ENCODE results near the gene FAHD1. TPM values are rescaled to one million over a fixed set of nuclear protein-coding genes. Genes with fewer than 3 reads are reported as not detected.
"Not testable (repeated sequence)": the region's sequence is repeated elsewhere in the genome, so short reads cannot be mapped to it uniquely, and the experiment has no call there.

Gene FAHD1
- polyA plus RNA-seq, 3 donors from 2014 or later, result 22.7 to 35.4 (median 24.8) TPM

DNA sequence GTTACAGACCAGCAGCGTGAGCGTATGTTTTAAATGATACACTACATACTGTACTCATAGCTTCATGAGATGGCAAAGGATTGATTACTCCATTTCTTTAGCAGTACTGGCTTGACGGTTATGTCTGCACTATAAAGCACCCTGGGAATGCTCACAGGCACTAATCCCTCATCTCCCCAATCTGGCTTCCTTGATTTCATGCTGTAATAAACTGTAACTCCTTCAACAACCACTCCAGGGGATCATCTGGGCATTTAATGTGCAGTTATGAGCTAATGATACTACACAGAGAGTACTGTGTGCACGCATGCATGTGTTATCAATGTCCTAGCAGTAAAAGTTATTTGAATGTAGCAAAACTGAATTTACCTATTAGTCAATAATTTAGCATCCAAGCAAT is 24.8 kb downstream of the FAHD1 start:
- no peak for DNase-seq
- H3K36me3 Mint-ChIP-seq, result no peaks in the 10 kb centered on the region
- H3K4me3 Mint-ChIP-seq, result no peak overlapping the region
- no peaks in the 10 kb centered on the region for H3K4me1 Mint-ChIP-seq
- no peaks in the 10 kb centered on the region for H3K9me3 Mint-ChIP-seq
- H3K27ac Mint-ChIP-seq, result no peak overlapping the region
- peaks cover 3 to 7% (median 4%) of the 10 kb centered on the region in 3 donors for H3K27me3 Mint-ChIP-seq (ENCODE audit: low read depth in 3 of 3)

DNA sequence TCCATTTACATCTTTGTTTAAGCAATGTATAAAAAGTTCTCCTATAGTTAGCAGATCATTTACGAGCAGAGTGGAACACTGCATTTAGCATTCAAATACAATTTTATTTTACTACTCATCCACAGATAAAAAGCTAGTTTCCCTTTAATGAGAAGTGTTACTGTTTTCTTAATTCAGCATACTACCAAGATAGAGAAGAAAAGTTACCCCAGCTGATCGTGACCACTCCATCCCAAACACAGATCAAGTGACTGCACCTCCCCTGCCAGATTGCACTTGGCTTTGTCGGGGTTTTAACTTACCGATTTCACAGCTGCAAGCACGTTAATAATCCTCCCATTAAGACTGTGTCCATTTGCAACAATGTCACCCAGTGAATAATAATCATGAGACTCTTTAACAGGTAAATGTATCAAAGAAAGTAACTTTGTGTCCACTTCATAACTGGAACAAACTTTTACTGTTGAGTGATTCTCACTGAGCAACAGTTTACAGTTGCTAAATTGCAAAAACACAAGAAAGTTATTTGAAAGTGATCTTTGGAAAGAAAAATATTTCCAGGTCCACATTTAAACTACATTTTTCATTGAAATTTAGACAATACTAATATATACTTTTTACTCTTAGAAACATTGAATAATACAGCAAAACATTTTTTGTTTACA is 30.6 kb downstream of the FAHD1 start:
- H3K4me3 Mint-ChIP-seq, result no peak overlapping the region
- no peak overlapping the region for H3K27ac Mint-ChIP-seq
- H3K27me3 Mint-ChIP-seq (ENCODE audit: low read depth in 3 of 3), result peaks cover 4 to 17% (median 7%) of the 10 kb centered on the region in 3 donors
- no peaks in the 10 kb centered on the region for H3K36me3 Mint-ChIP-seq
- DNase-seq, result no peak
- H3K4me1 Mint-ChIP-seq, result no peaks in the 10 kb centered on the region
- H3K9me3 Mint-ChIP-seq, result no peaks in the 10 kb centered on the region

DNA sequence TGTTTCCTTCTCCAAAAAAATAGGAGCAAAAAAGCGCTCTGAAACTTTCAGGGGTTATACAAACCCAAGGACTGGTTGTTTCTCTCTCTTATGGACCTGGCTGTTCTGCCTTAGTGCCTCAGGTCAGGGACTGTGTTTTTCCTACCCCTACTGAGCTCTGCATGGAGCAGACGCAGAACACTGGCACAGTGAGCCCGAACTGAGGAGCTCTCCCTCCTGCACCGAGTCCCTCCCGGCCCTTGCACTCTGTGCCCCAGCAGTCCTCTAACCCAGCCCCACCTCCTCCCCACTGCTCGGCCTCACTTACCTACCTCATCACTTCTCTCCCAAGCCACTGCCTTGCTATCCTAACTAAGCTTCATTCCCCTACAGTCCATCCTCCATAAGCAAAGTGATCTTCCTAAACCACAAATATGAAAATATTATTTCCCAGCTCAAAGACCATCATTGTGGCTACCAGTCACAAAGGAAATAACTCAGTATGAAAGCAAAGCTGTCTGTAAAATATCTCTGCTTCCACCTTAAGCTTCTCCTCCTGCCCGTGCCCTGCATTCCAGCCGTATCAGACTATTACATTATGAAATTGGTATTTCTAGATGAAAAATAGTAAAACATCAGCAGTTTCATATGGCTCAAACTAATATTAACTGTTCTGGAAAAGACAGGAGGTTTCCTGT is 31.3 kb downstream of the FAHD1 start:
- peaks cover 4 to 17% (median 7%) of the 10 kb centered on the region in 3 donors for H3K27me3 Mint-ChIP-seq (ENCODE audit: low read depth in 3 of 3)
- no peak for DNase-seq
- no peaks in the 10 kb centered on the region for H3K36me3 Mint-ChIP-seq
- H3K4me1 Mint-ChIP-seq, result no peaks in the 10 kb centered on the region
- no peaks in the 10 kb centered on the region for H3K9me3 Mint-ChIP-seq
- no peak overlapping the region for H3K27ac Mint-ChIP-seq
- H3K4me3 Mint-ChIP-seq, result no peak overlapping the region

DNA sequence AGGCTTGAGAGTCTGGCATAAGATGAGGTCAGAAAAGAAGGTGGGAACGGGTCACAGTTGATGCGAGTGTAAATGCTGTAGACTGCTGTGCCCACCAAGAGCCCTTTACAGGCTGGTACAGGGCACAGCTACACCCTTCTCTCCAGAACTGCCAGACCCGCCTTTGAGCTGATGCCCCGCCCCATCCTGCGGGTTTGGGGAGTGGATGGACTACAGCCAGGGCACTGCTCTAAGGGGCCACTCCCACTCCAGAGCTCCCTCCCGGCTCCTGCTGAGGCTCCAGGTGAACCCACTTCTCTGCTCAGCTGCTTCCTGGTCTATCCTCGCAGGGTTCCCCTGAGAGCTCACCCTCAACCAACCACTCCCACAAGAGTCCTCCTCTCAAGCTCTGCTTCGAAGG is 32.6 kb downstream of the FAHD1 start:
- Mint-ChIP-seq H3K4me3 (no peak overlapping the region), H3K36me3 (no peaks in the 10 kb centered on the region), H3K27me3 (ENCODE audit: low read depth in 3 of 3) (peaks cover 4 to 15% (median 7%) of the 10 kb centered on the region in 3 donors), H3K27ac (no peak overlapping the region), H3K9me3 (no peaks in the 10 kb centered on the region), H3K4me1 (no peaks in the 10 kb centered on the region)
- DNase-seq, result no peak

DNA sequence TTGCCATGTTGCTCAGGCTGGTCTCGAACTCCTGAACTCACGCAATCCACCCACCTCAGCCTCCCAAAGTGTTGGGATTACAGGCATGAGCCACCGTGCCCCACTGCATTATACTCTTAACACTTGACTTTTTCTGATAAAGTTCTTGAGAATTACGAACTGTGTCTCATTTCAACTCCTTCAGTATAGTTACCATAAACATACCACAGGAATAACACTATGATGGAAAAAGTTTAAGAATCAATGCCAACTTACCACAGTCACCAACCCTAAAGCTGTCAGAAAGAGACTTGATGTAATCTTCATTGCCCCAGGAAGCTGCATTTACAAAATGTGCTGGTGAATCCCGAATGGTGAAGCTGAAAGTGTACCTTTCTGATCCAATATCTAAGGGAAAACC is 34.7 kb downstream of the FAHD1 start:
- Mint-ChIP-seq H3K9me3 (no peaks in the 10 kb centered on the region), H3K36me3 (no peaks in the 10 kb centered on the region), H3K4me3 (no peak overlapping the region), H3K4me1 (no peaks in the 10 kb centered on the region), H3K27ac (no peak overlapping the region), H3K27me3 (ENCODE audit: low read depth in 3 of 3) (peaks cover 4 to 20% (median 5%) of the 10 kb centered on the region in 3 donors)
- DNase-seq, result no peak

DNA sequence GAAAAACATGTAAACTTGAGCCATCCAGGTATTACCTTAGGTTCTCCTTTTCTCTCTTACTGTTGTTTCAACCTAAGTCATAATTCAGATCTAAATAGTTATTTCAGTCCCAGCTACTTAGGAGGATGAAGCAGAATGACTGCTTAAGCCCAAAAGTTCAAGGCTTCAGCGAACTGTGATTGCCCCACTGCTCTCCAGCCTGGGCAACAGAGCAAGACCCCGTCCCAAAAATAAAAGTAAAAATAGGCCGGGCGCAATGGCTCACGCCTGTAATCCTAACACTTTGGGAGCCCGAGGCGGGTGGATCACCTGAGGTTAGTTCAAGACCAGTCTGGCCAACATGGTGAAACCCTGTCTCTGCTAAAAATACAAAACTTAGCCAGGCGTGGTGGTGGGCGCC is 35.4 kb downstream of the FAHD1 start:
- Mint-ChIP-seq H3K4me3 (no peak overlapping the region), H3K4me1 (no peaks in the 10 kb centered on the region), H3K36me3 (no peaks in the 10 kb centered on the region), H3K27ac (no peak overlapping the region), H3K9me3 (no peaks in the 10 kb centered on the region), H3K27me3 (ENCODE audit: low read depth in 3 of 3) (peaks cover 4 to 20% (median 4%) of the 10 kb centered on the region in 3 donors)
- DNase-seq, result no peak

DNA sequence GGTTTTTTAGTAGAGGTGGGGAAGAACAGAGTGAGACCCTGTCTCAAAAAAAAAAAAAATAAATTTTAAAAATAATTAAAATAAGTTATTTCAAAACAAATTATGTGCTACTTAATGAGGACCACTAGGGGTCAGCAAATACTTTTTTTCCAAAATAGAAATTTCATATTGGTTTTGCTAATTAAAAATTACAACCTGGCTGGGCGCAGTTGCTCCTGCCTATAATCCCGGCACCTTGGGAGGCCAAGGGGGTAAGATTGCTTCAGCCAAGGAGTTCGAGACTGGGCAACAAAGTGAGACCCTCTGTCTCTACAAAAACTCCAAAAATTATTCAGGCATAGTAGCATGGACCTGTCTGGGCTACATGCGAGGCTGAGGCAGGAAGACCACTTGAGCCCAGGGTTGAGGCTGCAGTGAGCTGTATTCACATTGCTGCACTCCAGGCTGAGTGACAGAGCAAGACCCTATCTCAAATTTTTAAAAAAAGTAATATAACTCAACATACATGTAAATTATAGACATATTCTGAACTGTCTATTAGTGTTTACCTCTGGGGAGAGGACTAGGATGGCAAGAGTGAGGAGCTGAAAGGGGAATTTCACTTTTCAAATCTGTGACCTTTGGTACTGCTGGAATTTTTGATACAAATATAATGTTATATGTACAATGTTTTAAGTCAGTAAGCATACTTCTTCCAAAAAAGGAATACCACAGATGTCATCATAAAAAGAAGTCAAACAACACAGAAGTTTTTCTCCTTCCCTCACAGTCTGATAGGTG is 36.9 kb downstream of the FAHD1 start:
- no peak overlapping the region for H3K4me3 Mint-ChIP-seq
- no peak overlapping the region for H3K27ac Mint-ChIP-seq
- H3K36me3 Mint-ChIP-seq, result no peaks in the 10 kb centered on the region
- peak; percentile 6 to 25 (median 19) for DNase-seq
- peaks cover 2 to 13% (median 3%) of the 10 kb centered on the region in 3 donors for H3K27me3 Mint-ChIP-seq (ENCODE audit: low read depth in 3 of 3)
- H3K9me3 Mint-ChIP-seq, result no peaks in the 10 kb centered on the region
- no peaks in the 10 kb centered on the region for H3K4me1 Mint-ChIP-seq

DNA sequence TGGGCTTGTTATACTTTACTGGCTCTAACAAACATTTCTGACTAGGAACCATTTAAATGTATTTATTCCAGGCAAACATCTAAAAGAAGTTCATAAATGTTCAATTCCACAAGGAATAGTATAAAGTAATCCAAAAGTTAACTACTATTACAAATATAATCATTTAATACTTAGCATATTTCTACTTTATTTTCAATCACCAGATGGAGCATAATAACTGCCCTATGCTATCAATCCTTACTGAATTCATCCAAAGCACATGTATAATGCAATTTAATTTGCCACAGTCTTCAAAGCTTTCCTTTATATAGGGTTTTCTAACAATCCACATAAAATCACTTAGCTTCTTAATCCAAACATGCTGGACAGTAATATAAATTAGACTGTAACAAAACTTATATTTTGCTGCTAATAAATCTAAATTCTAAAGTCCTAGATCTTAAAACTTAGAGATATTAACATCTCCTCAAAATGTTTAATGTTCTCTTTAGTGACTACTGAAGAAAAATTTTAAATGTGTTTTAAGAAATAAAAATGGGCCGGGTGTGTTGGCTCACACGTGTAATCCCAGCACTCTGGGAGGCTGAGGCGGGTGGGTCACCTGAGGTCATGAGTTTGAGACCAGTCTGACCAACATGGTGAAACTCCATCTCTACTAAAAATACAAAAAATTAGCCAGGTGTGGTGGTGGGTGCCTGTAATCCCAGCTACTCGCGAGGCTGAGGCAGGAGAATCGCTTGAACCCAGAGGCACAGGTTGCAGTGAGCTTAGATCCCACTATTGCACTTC is 39.1 kb downstream of the FAHD1 start:
- Mint-ChIP-seq H3K27me3 (ENCODE audit: low read depth in 3 of 3) (peaks cover 0 to 12% (median 0%) of the 10 kb centered on the region in 3 donors), H3K4me3 (no peak overlapping the region), H3K9me3 (no peaks in the 10 kb centered on the region), H3K36me3 (no peaks in the 10 kb centered on the region), H3K4me1 (peaks cover 0 to 1% of the 10 kb centered on the region in 2 donors), H3K27ac (no peak overlapping the region)
- no peak for DNase-seq

DNA sequence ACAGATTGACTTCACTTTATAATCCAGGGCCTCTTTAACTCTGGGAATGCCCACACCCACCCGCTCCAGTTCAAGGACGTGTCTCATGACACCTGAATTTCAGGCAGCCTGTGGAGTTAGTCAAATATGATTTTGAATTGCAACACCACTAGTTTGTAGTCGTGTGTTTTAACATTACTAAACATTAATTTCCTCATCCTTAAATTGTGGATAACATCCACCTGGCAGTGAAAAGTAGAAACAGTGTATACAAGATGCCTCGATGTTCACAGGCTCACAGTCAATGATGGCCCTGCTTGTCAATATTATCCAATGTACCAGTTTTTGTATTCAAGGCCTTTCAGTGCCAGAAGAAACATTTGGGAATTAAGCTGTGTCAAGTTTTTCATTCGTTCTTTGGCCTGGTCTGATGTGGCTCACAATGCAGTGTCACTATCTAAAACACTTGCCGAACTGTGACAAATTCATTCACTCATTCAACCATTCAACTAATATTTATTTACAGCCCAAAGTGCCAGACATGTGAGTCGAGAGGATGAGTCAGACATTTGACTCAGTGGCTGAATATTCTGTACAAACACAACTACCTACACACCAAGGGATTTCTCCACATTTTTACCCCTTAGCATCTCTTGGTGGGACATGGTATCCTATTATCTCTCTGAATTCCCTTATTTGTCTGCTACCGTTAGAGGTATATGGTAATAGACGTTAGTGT is 43.5 kb downstream of the FAHD1 start:
- peak overlapping the region in 1 of 5 donors; percentile 10 for H3K4me3 Mint-ChIP-seq

DNA sequence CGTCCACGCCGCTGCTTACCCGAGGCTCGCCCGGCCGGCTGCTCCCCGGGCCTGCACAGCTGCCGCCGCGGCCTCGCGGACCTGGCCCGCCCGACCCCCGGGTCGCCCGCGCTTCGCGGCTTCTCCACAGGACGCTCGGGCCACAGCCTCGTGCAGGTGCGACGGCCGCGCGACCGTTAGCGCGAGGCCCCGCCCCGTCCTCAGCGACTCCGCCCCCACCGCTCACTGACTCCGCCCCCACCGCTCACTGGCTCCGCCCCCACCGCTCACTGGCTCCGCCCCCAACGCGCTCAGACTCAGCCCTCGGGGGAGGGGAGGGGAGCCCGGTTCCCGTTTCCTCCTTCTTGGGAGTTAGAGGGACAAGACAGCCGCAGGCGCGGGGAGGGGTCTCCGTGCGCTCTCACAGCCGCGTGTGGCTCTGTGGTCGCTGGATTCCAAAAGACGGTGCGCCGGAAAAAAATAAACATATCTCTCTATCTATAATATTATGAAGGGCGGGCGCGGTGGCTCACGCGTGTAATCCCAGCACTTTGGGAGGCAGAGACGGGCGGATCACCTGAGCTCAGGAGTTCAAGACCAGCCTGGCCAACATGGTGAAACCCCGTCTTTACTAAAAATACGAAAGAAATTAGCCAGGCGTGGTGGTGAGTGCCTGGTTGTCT is 45.1 kb downstream of the FAHD1 start, which contains the start of gene MEIOB:
TSS of gene MEIOB (minus strand) at position 191 of the 662 bp plus-strand sequence. CDS start 3,989 bp downstream, outside the sequence.
- Mint-ChIP-seq H3K27me3 (ENCODE audit: low read depth in 3 of 3) (peaks cover 4 to 11% (median 8%) of the 10 kb centered on the region in 3 donors), H3K4me1 (peaks cover 3 to 6% of the 10 kb centered on the region in 2 donors), H3K4me3 (peak within 1 kb of the TSS in 4 of 5 donors; percentile 27 to 71 (median 42)), H3K36me3 (no peaks in the 10 kb centered on the region), H3K27ac (no peak within 1 kb of the TSS), H3K9me3 (peaks cover 0 to 2% (median 0%) of the 10 kb centered on the region in 6 donors)
- peak; percentile 6 to 27 (median 8) for DNase-seq

More for the DNA sequence above, 43.5 kb downstream of the FAHD1 start:
- Mint-ChIP-seq H3K27me3 (ENCODE audit: low read depth in 3 of 3) (peaks cover 4 to 15% (median 5%) of the 10 kb centered on the region in 3 donors), H3K36me3 (no peaks in the 10 kb centered on the region), H3K4me1 (peaks cover 3 to 6% of the 10 kb centered on the region in 2 donors), H3K9me3 (peaks cover 0 to 2% (median 0%) of the 10 kb centered on the region in 6 donors), H3K27ac (no peak overlapping the region)
- no peak for DNase-seq

DNA sequence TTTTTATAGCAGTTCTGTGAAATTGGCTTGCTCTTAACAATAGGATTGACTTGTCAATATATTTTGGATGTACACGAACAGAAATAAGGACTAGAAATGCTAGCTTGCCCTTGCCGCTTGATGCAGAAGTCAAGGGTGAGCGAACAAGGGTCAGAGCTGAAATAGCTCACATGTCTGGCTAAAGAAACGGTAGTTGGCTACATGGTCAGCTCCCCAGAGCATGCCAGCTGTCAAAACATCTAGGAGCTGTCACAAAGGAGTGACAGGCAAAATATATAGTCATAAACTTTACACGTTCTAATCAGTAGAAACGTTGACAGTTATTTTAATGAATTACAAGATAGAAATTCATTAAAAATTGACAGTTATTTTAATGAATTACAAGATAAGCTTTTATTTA is 47.8 kb downstream of the FAHD1 start:
- DNase-seq, result no peak
- Mint-ChIP-seq H3K4me3 (no peak overlapping the region), H3K27ac (no peak overlapping the region), H3K9me3 (peaks cover 0 to 2% (median 0%) of the 10 kb centered on the region in 6 donors), H3K36me3 (no peaks in the 10 kb centered on the region), H3K4me1 (peaks cover 3 to 6% of the 10 kb centered on the region in 2 donors), H3K27me3 (ENCODE audit: low read depth in 3 of 3) (peaks cover 8 to 14% (median 11%) of the 10 kb centered on the region in 3 donors)

DNA sequence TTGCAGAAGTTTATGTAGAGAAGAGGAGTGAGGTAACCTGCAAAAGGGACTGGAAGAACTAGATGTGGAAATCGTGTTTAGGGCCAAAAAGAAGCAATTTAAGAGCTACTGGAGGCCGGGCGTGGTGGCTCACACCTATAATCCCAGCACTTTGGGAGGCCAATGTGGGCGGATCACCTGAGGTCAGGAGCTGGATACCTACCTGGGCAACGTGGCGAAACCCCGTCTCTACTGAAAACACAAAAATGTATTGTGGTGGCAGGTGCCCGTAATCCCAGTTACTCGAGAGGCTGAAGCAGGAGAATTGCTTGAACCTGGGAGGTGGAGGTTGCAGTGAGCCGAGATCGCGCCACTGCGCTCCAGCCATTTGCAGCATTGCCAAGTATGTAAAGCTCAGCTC is 49.1 kb downstream of the FAHD1 start:
- not testable (repeated sequence) for H3K4me1 Mint-ChIP-seq, DNase-seq, H3K4me3 Mint-ChIP-seq, H3K36me3 Mint-ChIP-seq, H3K27ac Mint-ChIP-seq, H3K9me3 Mint-ChIP-seq
- H3K27me3 Mint-ChIP-seq (ENCODE audit: low read depth in 3 of 3), result peaks cover 8 to 11% (median 11%) of the 10 kb centered on the region in 3 donors
